HG03558 (cell line): ENCODE data around the gene BCL2L14.

Experiments used
- ATAC-seq: cut with Tn5 transposase; IDR thresholded peaks from one replicate; pipeline ENCODE4 v1.9.1; 2021; ENCODE audit warnings: moderate number of reproducible peaks; ENCODE audit not compliant: unreplicated experiment; ENCODE audit errors: extremely low read depth

BCL2L14 gene

GRCh38 chr12:12051668-12052067 lies 19.1 kb upstream of the BCL2L14 start:
- no peak for ATAC-seq

- no peak for ATAC-seq
Measured at GRCh38 chr12:12054993-12055392, 15.7 kb upstream of the BCL2L14 start.

GRCh38 chr12:12056951-12057350 lies 13.8 kb upstream of the BCL2L14 start:
- no peak for ATAC-seq

GRCh38 chr12:12064596-12064995 lies 6.1 kb upstream of the BCL2L14 start:
- no peak for ATAC-seq

GRCh38 chr12:12068751-12069150 lies 2.0 kb upstream of the BCL2L14 start:
- no peak for ATAC-seq

- ATAC-seq: no peak
Measured at GRCh38 chr12:12069821-12070548, 754 bp upstream of the BCL2L14 start.

GRCh38 chr12:12072064-12072760 lies 1.5 kb downstream of the BCL2L14 start:
- no peak for ATAC-seq

GRCh38 chr12:12079291-12079690 lies 8.6 kb downstream of the BCL2L14 start:
- ATAC-seq: no peak

GRCh38 chr12:12081836-12082497 lies 11.2 kb downstream of the BCL2L14 start:
- no peak for ATAC-seq

GRCh38 chr12:12083688-12084087 lies 12.9 kb downstream of the BCL2L14 start:
- no peak for ATAC-seq

GRCh38 chr12:12086362-12086761 lies 15.6 kb downstream of the BCL2L14 start:
- no peak for ATAC-seq

GRCh38 chr12:12086973-12087692 lies 16.4 kb downstream of the BCL2L14 start:
- no peak for ATAC-seq

- no peak for ATAC-seq
Measured at GRCh38 chr12:12087693-12088034, 16.9 kb downstream of the BCL2L14 start.

- ATAC-seq: no peak
Measured at GRCh38 chr12:12088147-12088546, 17.4 kb downstream of the BCL2L14 start.

GRCh38 chr12:12088761-12089160 lies 18.0 kb downstream of the BCL2L14 start:
- ATAC-seq: no peak

GRCh38 chr12:12091071-12091470 lies 20.3 kb downstream of the BCL2L14 start:
- ATAC-seq: no peak

- no peak for ATAC-seq
Measured at GRCh38 chr12:12091977-12092663, 21.4 kb downstream of the BCL2L14 start.

GRCh38 chr12:12094481-12094880 lies 23.7 kb downstream of the BCL2L14 start:
- ATAC-seq: no peak

GRCh38 chr12:12095021-12095420 lies 24.3 kb downstream of the BCL2L14 start:
- no peak for ATAC-seq
